GM18873 (cell line): ENCODE data around the gene CISD3.
"Not testable (repeated sequence)": the region's sequence is repeated elsewhere in the genome, so short reads cannot be mapped to it uniquely, and the experiment has no call there.

Experiments
- ATAC-seq: cut with Tn5 transposase; IDR thresholded peaks from one replicate; pipeline ENCODE4 v1.9.1; 2021; ENCODE audit warnings: mild to moderate bottlenecking, moderate library complexity, moderate number of reproducible peaks; ENCODE audit not compliant: unreplicated experiment, low FRiP score

Gene CISD3

DNA sequence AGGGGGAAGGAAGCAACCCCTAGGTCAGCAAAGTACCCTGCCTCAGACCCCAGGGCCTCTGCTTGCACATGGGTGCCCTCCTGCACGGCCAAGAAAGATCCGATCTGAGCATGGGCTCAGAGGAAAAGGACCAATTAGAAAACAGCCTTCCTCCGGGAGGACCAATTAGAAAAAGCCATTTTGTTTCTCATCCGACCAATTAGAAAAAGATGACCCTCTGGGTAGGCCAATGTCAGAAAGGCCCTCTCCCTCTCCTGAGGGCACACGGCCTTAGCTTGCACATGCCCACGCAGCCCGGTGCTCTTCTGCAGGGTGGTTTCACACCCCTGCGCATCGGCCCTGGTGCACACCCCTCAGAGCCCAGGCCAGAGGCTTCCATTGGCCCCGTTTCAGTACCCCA lies 5.1 kb upstream of the CISD3 start:
- ATAC-seq, result no peak

DNA sequence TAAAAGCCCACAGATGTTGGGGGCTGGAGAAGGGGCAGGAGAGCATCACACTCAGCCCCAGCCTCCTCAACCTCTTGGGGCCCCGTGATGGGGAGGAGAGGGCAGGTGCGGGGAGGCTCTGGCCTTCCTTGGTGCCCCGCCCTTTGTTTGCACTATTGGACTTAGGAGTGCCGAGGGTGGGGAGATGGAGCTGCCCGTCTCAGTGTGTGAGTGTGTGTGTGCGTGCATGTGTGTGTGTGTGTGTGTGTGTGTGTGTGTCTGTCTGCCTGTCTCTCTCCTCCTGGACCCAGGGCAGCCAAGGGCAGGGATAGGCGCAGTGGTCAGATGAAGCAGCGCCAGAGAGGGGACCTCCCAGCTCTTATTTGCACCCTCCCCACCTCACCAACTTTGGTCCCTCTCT lies 4.0 kb upstream of the CISD3 start:
- ATAC-seq, result not testable (repeated sequence)

DNA sequence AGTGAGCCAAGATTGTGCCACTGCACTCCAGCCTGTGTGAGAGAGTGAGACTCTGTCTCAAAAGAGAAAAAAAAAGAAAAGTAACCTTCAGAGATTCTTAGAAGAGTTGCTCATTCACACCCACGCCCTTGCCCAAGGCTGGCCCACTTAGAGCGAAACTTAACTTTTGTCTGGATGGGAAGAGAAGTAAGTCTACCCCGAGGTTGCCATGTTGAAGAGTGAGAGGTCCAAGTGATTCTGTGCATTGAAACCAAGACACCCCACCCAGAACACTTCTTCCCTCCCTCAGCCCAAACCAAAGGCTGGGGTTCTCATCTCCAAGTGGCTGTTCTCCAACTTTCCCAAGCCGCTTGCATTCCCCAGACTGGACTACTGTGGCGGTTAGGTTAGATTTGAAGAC lies 2.4 kb upstream of the CISD3 start:
- no peak for ATAC-seq

DNA sequence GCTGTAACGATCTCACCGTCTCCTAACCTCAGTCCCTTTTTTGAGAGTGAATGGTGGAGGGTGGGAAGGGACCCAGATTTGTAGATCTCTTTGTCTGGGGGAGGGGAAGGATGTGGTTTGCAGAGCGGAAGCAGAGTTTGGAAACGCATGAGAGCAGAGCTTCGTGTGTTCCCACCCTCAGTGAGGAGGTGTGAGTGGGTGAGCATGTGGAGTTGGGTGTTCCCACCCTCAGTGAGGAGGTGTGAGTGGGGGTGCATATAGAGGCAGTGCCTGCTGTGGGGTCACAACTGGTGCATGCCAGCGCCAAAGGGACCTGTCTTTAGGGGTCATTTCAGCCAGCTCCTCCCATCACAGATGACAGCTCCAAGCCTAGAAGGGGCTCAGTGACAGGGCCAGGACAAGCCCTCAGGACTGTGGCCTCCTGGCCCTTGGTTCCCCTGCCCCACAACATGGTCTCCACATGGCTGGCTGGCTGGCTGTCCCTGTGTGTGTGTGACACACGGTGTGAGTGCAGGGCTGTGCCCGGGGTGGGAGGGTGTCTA lies 1.8 kb upstream of the CISD3 start:
- ATAC-seq, result no peak

DNA sequence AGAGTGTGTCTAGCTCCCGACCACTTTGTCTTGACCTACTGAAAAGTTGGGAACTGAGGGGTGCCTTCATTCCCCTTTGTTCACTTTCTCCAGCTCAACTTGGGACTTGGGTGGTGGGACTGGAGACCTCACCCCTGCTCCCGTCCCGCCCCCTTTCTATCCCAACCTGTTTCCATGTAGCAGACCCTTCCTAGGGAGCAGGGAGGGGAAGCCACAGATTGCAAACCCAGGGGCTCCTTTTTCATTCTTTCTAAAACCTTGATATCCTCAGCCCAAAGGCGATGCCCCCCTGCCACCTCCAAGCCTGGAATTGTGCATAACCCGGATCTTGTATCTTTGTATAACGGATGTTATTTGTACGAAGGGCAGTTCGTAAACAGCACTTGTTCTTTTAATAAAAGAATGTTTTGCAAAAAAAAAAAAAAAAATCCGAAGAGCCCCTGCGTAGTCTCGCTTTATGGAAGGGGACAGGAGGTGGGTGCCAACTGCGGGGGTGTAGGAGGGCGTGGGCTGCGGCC lies 714 bp upstream of the CISD3 start:
- ATAC-seq, result no peak

DNA sequence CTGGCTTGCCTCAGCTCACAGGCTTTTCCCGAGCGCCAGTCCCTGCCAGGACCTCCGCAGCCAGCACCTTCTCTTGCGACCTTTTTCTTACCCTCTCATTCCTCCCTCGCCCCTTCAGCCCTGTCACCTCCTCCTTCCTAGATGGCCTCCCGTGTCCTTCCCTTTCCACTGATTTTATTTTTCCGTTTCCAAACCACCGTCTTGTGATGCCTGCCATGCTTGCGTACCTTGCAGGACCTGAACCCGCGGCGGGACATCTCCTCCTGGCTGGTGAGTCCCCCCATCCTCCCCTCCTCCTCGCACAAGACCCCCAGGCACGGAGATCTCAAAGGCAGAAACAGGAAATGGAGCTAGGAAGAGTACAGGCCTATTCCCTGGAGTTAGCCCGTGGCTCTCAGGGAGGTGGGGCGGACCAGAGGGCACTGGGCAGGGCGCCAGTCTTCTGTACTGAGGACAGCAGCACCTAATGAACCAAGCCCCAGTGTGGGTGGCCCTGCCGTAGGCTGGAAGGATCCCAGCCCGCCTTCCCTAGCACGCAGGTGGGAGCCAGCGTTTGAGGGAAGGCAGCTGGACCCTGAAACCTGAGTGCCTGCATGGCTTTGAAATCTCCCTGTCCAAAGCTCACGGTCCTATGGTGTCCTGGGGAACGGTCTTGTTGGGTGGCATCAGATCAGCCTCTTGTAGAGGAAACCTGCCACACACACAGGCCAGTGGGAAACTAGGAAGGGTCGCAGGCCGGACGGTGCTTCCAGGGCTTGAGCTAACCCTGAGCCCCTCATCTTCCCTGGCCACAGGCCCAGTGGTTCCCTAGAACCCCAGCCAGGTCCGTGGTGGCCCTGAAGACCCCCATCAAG lies 612 bp downstream of the CISD3 start:
- ATAC-seq, result no peak

DNA sequence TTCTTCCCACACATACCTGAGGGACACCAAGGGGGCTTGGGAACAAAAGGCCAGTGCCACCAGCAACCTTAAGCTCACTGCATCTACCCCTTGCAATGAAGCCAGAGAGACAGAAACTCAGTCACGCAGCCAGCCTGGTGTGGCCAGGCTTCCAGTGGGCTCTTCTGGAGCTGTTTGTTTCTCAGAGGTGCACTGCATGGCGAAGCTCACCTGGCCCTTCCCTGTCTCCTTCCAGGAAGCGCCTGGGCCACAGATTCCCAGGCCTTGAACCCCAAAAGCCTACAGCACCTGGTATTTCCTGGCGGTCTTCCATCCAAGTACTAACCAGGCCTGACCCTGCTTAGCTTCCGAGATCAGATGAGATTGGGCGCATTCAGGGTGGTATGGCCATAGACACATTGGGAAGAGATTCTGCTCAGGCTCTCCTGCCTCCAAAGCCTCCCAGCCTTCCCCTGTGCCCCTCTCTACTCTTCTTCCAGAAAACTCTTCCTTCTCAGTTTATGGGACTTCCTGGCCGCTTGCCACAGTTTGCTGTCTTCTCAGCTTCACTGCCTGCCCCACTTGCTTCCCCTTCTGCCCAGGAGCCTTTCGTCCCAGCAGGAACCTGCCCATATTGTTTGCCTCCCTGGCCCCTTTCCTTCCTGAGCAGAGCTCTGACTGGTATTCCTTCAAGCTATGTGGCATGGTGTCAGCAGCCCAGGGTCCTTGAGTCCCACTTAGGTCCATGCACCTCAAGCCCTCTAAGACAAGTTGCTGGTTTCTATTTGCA lies 1.6 kb downstream of the CISD3 start:
- no peak for ATAC-seq

DNA sequence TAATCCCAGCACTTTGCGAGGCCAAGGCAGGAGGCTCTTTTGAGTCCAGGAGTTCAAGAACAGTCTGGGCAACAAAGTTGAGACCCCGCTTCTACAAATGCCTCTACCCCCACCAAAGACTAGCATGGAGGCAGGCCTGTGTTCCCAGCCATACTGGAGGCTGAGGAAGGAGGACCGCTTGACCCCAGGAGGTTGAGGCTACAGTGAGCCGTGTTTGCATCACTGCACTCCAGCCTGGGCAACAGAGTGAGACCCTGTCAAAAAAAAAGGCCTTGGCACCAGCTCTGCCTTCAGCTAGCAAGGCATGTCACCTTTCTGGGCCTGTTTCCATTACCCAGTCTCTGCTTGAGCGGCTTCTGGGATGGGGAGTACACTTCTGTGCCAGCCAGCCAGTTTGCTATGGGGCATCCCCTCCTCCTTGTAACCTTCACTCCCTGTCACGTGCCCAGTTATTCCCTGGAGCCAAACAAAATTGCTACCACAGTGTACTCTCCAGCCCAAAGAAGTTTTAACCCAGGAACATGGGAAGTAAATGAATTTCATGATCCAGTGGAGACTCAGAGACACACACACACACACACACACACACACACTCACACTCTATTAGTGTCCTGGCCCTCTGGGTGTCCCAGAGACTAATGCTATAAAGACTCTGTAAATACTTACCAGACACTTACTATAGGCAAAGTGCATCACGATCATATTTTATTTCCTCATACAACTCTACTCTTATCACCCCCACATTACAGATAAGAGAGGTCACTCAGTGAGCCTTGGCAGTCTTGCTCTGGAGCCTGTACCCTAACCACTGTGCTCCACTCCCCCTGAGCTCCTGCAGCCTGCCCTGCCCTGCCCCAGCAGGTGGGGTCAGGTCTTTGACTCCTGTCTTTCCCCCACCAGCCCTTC lies 2.5 kb downstream of the CISD3 start:
- ATAC-seq, result no peak

DNA sequence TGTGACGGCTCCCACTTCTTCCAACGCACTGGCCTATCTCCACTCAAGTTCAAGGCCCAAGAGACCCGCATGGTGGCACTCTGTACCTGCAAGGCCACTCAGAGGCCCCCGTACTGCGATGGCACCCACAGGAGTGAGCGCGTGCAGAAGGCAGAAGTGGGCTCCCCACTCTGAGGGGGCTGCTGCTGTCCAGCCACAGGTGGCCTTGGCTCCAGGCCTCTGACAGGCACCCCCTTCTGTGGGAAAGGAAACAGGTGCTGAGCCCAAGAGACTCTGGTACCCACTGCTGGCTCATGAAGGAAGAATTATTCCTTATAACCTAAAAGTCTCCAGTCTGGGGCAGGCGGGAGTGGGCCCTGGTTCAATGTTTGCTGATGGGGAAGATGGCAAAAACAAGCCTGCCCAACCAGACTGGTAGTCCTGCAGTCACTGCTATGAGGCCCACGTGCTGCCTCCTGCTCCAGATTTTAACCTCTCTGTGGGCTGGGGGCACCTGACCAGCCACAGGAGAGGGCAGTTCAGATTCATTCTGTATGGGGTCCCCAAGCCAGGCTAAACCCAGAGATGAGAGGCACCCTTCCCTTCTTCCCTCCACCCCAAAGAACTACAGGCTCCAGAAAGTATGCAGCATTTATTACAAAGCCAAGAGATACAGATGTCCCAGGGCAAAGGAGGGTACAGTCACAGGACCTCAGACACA lies 3.3 kb downstream of the CISD3 start:
- ATAC-seq, result no peak

DNA sequence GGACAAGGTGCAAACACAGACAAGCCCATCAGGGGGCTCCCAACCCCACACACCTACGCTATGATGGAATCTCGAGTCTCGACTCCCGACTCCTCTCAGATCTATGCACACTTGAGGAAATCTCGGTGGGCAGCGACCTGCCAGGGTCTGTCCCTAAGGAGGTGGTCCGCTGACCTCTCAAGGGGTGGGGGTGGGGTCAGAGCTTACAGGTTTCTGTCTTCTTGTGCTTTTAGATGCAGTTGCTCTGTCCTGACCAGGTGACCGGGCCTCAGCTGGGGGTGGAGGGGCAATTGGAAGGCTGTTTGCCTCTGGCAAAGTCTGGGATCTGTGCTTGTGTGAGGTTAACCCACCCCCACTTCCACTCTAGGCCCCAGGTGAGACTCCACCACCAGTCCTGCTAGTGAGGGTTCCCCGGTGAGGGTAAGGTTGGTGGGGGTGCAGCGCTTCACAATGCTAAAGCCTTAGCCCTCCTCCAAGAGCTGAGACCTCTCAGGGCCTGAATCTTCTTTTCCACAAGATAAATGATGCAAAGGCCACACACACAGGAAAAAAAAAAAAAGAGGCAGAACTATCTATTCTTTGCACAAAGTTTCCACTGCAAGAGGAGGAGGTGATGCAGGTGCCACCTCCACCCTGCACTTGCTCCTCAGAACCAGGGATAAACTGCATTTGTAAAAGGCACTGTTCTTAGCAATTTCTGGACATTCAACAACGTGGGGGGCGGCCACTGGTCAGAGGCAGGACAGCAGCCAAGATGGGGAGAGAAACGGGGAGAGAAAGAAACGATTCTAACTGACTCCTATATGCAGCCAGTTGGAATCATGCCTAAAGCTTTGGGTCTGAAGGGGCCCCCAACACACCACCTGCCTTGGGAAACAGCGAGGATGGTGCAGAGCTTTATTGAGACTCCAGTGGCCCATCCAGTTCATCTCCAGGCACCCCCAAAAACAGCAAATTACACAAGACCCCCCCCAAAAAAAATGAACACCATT lies 4.1 kb downstream of the CISD3 start:
- no peak for ATAC-seq

DNA sequence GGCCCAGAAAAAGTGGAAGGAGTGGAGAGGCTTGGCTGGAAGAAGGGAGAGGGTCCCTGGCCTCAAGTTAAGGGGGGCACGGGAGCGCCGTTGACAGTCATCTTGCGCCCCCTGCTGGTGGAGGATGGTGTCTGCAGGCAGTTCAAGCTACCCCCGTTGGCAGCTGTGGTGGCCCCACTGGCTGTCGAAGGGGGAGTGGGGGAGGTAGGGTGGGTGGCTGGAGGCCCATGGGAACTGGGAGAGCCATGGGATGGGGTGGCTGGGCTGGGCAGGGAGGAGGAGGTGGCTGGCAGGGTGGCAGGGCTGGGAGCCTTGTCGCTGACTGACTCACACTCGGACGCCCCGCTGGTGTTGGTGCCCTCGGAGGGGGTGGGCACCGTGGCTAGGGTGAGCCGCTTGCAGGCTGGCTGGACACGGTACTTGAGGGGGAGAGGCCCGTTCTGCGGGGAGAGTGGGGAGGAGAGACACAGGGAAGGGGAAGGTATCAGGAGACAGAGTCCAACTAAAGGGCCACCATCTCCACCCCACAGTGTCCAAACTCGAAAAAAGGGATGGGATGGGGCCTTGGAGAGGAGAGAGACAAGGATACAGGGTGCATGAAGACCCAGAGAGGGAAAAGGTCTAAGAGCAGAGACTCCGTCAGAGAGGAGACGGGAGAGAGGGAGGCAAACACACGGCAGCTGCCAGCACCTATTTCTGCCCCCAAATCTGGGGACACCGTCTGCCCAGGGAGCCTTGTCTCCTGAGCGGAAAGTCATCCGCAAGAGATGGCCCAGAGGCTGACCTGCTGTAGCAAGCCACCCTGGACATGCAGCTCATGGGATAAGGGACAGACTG lies 5.2 kb downstream of the CISD3 start:
- ATAC-seq, result no peak

DNA sequence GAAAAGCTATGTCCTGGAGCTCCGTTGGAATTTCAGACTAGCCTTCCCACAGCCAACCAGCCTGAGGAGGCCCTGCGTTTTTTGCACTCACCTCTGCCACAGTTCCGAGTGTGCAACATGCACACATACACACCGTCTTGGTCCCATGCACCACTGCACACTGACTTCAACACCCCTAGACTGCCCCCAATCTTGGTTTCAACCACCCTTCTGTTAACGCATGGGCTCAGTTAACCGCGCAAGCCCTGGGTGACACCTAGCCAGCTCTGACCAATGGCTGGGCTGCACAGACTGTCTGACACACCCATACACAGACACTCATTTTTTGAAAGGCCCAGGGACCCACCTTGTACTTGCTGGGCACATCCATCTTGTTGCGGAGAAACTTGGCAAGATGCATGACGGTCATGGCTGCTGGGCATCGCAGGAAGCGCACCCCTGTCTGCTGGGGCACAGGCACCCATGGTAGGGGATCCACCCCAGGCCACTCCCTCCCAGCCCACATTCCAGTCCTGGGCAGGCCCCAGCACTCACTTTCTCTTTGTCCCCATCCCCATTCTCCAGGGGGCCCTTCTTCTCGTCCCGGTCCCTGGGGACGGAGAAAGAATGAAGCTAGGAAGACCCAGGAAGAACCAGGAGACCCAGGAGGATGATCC lies 8.0 kb downstream of the CISD3 start:
- no peak for ATAC-seq

DNA sequence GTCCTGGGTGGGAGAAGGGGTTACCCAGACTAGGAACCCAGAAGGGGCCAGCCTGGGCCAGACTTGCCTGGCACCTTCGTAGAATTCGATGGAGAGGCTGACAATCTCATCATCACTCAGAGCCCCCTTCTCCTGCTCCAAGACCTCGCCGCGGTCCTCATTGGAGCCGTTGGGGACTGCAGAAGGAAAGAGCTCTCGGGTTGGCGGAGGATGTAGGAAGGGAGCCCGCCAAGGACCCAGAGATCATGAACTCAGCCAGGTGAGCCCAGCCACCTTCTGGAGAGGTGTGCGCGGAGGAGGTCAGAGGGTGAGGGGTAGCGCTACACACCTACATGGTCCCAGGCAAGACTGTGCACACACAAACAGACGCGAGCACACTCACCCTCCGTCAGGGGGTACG lies 8.5 kb downstream of the CISD3 start:
- no peak for ATAC-seq

DNA sequence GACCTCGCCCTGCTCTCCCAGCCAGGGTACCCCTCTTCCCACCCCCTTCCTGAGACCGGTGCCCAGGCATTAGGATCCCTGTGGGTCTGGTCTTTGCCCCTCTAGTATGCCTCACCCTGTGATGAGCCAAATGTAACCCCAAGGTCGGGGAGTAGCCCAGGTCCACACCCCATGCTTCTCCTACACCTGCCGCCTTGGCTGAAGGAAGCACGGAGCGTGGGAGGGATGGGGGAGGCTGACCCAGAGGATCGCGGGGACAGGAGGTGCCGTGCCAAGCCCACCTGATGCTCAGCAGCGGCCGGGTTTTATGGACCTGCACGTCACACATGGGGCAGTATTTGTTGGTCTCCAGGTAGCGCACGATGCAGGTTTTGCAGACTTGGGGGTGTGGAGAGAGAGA lies 9.2 kb downstream of the CISD3 start:
- no peak for ATAC-seq

DNA sequence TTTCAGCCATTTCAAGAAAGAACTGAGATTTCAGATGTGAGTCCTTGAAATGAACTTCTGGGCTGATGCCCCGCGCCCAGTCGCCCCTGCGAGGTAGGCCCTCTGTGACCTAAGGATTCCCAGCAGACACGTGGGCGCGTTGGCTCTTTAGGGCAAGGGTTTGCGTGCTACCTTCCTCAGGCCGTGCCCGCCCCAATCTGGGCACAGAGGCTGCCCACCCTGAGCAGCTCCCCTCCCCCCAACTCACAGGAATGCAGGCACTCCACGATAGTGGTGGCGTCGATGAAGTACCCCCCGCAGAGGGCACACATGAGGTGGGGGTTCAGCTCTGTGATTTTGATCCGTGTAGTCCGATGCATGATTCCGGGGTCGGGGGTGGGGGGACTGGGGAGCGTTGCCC lies 9.9 kb downstream of the CISD3 start:
- ATAC-seq, result no peak

DNA sequence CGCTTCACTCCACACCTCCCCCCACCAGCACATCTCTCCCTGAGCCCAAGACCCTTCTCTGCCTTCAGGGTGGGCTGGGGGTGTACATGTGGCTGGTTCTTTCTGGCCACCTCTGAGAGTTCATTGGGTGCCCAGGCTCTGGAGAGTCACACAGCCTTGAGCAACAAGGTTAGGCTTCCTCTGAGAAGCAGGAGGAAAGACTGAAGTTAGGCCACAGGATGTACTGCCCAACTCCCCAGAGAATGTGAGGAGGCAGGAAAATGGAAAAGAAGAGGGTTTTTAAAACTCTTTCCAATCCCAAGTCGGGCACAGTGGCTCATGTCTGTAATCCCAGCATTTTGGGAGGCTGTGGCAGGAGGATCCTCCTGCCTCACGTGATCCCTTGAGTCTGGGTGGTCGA lies 10.7 kb downstream of the CISD3 start:
- ATAC-seq, result no peak

DNA sequence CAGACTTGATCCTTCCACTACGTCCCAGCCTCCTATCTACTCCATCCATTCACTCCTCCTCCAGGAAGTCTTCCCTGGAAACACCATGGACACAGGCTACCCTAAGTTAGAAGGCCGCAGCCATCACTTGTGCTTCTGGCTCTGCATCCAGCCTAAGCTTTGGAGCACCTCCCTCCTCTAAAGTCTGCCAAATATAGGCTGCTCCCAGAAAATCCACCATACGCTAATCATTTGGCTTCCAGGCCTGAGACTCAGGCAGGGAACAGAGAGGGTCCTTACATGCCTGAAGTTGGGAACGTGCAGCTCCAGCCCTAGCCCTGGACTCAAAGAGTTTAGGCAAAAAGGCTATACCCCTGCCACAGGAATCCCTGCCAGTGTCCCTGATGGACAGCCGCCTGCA lies 11.3 kb downstream of the CISD3 start:
- no peak for ATAC-seq
